NCI-H2171 treated with DMSO at 0.1 percent for 48 hours (cell line): ENCODE results near the gene SPOCK1.
"Not testable (repeated sequence)": the region's sequence is repeated elsewhere in the genome, so short reads cannot be mapped to it uniquely, and the experiment has no call there.

ENCODE experiments used
- DNase-seq: peaks from one replicate; lab custom pipeline; 2025; lab: John Stamatoyannopoulos, UW

The SPOCK1 gene

GRCh38 chr5:137019229-137019628, 479.9 kb downstream of the SPOCK1 start:
- DNase-seq: no peak

GRCh38 chr5:137016783-137017324, 482.3 kb downstream of the SPOCK1 start:
- DNase-seq: peak; percentile 6

- peak; percentile 33 for DNase-seq
These were observed 483.5 kb downstream of the SPOCK1 start for GRCh38 chr5:137015540-137016116.

DNA sequence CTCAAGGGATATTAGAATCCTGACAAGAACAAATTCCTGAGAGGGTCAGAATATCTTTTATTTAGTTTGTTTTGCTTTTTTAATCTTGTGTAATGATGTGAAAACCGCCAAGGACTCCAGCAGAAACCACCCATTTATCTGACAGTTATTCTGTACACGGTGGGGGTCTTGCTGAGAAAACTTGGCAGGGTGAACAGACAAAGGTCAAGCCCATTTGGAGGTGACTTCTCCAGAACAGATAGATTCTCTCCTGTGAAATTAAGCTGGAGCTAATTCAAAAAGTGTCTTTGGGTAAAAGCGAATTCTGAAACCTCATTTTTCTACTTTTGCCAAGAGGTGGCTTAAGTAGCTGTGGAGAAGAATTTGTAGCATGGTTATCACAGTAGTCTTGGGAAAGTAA, 484.4 kb downstream of the SPOCK1 start:
- no peak for DNase-seq

DNA sequence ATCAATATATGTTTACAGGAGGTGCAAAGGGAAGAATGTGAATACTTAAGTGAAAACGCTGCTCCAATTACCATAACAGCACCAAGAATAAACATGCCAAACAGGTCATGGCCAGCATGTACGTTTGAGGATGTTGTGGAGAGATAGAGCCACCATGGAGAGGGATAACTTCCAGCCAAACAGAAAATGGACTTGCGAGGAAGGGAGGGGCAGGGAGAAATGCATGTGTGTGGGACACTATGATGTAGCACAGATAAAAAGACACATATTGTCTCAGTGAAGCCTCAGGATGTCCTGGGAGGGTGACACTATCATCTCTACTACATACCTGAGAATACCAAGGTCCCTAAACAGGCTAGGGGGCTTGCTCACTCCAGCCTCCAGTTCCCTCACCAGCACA, 488.9 kb downstream of the SPOCK1 start:
- DNase-seq: no peak

DNA sequence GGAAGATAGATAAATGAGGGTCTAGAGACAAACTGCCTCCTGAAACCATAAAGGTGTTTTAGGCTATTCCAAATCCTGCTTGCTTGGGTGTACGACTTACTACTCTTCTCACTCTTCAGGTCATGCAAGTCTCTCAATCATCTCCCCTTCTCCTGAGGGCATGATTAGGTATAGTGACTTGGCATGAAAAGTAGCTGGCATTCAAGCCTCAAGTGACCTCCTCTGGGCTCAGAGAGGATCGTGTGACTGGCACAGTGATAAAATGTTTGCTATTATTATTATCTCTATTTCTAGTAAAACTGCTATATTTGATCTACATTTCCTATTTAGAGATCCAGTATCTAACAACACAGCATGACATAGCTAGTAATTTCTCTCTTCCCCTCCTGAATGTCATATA, 494.8 kb downstream of the SPOCK1 start:
- no peak for DNase-seq

- no peak for DNase-seq
These were observed 498.0 kb downstream of the SPOCK1 start for GRCh38 chr5:137001026-137001569.

DNA sequence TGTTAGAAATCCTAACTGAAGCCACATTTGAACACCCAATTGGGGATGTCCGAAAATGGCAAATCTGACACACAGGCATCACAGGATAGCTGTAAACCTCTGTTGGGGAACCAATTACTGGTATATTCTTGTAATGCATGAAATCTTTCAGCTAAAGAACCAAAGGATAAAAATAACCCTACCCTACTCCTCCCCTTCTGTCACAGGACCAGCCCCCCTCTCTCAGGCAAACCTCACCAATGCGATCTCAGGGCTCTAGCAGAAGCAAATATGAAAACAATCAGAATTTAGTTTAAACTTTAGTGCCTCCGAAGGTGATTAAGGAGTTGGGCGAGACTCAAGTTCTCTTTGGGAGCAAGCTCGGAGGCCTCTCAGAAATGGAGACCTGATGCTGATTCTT, 499.3 kb downstream of the SPOCK1 start:
- DNase-seq: no peak

DNA sequence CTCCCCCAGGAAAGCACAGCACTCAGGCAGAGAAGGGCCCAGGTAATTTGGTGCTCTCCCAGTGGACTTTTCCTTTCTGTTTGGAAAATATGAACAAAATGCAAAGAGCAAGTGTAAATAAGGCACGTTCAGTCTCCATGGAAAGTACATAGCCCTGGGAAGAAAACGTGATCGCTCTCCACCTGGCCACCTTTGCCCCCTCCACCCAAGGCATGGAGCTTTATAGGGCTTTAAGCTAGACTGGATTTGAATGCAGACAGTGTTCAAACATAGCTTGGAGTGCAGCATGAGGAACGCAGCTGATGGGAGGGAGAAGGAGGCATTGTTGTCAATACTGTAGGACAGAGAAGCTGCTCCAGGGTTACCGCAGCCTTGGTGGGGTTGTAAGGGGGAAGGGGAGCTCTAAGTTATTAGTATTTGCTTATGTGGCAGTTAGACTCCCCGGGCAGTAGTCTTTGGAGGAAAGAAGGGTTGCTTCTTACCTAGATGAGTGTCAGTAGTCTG, 500.2 kb downstream of the SPOCK1 start:
- DNase-seq: no peak

DNA sequence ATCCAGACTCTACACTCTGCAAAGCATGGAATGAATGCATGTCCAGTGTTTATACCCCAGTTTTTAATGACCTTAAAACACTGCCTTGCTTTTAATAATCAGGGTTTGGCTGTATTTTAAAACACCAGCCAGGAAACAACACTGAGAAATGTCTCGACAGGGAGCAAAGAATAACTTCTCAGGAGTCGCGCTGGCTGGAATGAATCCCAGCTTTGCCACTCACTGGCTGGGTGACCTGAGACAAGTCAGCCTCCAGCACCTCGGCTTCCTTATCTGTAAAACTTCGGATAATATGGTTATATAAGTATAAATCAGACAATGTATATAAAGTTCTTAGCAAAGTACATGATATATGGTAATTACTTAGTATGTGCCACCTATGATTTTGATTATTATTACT, 505.0 kb downstream of the SPOCK1 start:
- no peak for DNase-seq

DNA sequence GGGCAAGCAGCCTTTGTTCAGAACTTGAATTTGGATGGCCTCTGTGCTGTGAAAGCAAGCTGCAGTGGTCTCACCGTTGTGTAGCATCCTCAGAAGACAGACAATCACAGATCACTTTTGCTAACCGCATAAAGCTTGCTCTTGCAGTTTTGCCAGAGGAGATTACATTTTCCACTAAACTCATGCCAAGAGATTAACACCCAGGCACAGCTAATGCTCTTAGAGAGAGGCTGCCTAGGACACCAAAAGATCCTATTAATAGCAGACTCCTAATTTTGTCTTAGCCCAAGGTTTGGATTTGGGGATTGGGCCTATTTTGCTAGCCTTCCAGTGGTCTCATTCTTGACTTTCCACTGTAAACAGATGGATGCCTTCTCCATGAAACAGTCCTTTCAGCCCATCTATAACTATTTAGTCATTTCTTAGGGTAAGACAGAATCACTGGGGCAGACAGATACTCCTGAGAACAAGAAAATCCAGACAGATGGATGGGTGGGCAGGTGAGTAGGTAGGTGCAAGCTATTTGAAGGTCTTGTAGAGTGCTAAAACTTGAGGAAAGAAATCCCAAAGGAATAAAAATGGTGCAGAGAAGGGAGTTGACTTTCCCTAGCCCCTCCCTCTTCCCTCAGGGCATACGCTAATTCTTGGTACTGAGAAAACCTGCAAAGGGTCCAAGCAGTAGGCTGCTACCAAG, 506.2 kb downstream of the SPOCK1 start:
- DNase-seq: no peak

- no peak for DNase-seq
These were observed 513.2 kb downstream of the SPOCK1 start for GRCh38 chr5:136985785-136986475.

- DNase-seq: peak; percentile 63
These were observed 514.2 kb downstream of the SPOCK1 start for GRCh38 chr5:136984772-136985446.

DNA sequence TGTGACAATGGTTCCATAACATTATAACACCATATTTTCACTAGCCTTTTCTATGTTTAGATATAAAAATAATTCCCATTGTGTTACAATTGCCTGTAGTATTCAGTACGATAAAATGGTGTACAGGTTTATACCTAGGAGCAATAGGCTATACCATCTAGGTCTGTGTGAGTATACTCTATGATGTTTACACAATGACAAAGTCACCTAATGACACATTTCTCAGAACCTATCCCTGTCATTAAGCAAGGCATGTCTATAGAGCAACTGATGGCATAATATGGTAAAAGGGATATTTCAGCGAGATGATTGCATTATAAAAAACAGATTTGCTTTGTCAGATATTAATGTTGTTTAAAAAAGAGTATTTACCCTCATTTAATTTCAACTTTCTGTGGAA, 517.2 kb downstream of the SPOCK1 start:
- no peak for DNase-seq

GRCh38 chr5:136979131-136979530, 520.0 kb downstream of the SPOCK1 start:
- no peak for DNase-seq

DNA sequence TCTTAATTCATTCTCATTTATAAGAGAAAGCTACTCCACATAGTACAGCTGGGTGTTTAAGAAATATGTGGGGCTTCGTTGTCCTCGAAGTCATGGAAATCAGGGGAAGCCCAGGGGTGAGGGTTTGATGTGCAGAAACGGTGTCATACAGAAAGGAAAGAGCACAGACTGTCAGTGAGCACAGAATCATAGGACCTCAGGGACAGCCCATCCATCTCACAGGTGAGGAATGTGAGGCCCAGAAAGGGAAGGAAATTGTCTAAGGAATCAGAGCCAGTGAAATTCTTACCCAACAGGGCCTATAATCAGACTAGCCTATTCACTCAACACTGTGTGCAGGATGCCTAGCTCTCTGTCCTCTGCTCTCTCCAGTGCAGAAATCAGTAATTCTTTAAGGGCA, 535.6 kb downstream of the SPOCK1 start:
- no peak for DNase-seq

- DNase-seq: no peak
These were observed 541.7 kb downstream of the SPOCK1 start for GRCh38 chr5:136957428-136957827.

- not testable (repeated sequence) for DNase-seq
These were observed 545.0 kb downstream of the SPOCK1 start for GRCh38 chr5:136954142-136954541.

DNA sequence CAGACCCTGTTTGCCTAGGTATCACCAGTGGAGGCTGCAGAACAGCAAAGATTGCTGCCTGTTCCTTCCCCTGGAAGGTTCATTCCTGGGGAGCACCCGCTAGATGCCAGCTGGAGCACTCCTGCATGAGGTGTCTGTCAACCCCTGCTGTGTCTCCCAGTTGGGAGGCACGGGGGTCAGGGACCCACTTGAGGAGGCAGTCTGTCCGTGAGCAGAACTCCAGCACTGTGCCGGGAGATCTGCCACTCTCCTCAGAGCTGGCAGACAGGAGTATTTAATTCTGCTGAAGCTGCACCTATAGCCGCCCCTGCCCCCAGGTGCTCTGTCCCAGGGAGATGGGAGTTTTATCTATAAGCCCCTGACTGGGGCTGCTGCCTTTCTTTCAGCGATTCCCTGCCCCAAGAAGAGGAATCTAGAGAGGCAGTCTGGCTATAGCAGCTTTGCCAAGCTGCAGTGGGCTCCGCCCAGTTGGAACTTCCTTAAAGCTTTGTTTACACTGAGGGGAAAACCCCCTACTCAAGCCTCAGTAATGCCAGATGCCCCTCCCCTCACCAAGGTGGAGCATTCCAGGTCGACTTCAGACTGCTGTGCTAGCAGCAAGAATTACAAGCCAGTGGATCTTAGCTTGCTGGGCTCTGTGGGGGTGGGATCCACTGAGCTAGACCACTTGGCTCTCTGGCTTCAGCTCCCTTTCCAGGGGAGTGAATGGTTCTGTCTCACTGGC, 545.6 kb downstream of the SPOCK1 start:
- not testable (repeated sequence) for DNase-seq

GRCh38 chr5:136927571-136927970, 571.6 kb downstream of the SPOCK1 start:
- no peak for DNase-seq

- no peak for DNase-seq
These were observed 573.1 kb downstream of the SPOCK1 start for GRCh38 chr5:136926073-136926472.
